ENCODE data around the gene TJP1.

The TJP1 gene

DNA sequence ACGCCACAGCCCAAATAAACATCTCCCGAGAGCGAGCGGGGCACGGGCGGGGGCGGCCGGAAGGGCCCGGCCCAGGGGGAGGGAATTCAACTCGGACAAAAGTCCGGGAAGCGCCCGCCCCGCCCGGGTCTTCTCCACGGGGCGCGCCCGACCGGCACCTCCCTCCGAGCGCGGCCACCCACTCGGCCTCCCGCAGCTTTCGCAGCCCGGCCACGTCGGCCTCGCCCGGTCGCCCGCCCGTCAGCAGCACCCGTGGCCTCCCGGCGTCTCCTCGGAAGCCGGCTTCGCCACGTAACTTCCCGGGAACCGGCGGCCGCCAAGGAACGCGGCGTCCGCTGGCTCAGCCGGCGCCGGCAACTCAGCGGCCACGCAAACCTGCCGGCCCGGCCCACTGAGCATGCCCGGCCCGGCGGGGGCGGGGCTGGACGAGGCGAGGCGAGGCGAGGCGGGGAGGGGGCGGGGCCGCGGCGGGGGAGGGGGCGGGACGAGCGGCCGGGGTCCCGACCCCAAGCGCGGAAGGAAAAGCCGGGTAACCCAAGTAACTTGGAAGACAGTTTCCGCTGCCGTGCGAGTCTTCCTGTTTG, at the start of gene TJP1:
Gene TJP1 (minus strand): TSS at position 369 of the 584 bp plus-strand sequence. CDS start 440 bp downstream, outside the sequence.
- ATAC-seq = no peak

GRCh38 chr15:29871401-29871800, 49.1 kb upstream of the TJP1 start:
- no peak for ATAC-seq

- no peak for ATAC-seq
These were observed 48.4 kb upstream of the TJP1 start for GRCh38 chr15:29870495-29871151.

DNA sequence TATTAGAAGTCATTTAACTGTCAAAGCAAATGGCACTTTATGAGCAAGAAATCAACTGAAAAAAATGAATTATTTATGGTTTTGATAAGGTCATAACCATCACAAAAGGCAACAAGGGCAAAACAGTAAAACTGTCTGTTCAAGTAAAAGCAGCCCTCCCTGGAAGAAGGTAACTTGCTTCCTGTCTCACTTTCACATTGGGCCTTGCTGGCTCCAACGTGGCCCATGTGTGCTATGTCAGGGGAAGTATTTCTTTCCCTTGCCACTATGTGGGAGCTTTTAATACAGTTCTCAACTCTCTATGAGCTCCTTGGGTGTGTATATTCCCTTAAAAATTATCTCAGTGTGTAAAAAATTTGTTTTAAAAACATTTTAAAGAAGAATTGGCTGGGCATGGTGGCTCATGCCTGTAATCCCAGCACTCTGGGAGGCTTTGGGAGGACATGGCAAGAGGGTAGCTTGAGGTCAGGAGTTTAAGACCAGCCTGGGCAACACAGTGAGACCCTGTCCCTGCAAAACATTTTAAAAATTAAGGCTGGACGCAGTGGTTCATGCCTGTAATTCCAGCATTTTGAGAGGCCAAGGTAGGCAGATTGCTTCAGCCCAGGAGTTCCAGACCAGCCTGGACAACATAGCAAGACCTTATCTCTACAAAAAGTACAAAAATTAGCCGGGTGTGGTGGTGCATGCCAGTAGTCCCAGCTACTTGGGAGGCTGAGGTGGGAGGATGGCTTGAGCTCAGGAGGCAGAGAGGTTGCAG, 45.2 kb upstream of the TJP1 start:
- ATAC-seq = no peak

DNA sequence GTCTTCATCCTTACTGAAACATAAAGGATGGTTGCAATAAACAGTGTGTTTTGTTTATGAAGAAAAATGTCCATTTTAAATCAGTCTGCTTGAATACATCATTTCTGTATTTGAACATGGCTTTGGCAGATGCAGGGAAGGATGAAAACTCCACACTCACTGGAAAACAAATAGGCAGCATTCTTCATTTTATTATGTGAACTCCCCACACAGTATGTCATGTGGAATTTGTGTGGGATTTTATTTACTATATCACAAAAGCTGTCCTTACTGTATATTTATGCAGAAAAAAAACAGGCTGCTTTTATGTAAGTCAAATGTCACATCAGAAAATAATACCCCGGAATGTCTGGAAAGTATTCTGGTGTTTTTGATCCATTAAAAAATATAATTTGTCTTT, 44.1 kb upstream of the TJP1 start:
- no peak for ATAC-seq

DNA sequence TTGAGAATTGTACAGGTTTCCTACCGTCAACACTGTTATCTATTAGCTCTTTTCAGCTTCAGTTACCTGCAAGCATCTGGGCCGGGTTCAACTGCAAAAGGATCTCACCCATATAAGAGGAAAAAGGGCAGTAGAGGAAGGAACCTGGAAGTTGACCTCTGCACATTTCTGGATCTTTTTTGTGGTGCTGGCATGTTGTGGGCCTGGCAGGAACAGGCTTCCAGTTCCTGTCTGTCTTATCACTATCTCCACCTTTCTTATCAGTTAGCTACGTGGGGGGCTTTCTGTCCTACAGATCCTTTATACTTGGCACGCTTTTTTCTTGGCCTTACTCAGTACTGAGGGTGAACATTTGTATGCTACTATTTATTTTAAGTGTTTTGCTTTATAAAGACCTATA, 42.2 kb upstream of the TJP1 start:
- no peak for ATAC-seq

DNA sequence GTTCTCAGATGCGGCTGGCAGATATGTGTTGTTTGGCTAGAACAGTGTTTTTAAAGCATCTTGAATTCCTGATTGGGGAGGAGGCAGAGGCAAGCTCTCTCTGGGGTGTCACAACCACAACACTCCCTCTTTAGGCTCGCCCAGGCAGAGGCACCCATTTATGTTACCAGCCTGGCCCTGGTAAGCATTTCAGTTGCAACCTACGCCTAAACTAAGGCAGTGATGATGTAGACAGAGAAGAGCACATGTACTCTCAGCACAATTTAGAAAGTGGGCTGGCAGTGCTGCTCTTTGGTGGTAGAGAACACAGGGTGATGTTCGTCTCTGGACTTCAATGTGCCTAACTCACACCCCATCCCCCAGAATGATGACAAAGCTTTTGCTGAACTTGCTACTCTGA, 41.2 kb upstream of the TJP1 start:
- ATAC-seq = no peak

GRCh38 chr15:29862271-29862670, 40.0 kb upstream of the TJP1 start:
- no peak for ATAC-seq

DNA sequence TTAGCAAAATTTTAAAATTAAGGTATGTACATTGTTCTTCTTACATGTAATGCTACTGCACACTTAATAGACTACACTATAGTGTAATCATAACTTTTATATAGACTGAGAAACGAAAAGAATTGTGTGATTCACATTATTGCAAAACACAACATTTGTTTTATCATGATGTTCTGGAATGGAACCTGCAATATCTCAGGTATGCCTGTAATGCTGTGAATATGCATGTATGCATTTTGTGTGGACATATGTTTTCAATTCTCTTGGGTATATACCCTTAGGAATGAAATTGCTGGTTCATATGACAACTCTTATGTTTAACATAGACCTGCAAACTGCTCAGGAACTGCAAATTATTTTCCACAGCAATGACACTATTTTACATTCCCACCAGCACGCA, 38.6 kb upstream of the TJP1 start:
- no peak for ATAC-seq

DNA sequence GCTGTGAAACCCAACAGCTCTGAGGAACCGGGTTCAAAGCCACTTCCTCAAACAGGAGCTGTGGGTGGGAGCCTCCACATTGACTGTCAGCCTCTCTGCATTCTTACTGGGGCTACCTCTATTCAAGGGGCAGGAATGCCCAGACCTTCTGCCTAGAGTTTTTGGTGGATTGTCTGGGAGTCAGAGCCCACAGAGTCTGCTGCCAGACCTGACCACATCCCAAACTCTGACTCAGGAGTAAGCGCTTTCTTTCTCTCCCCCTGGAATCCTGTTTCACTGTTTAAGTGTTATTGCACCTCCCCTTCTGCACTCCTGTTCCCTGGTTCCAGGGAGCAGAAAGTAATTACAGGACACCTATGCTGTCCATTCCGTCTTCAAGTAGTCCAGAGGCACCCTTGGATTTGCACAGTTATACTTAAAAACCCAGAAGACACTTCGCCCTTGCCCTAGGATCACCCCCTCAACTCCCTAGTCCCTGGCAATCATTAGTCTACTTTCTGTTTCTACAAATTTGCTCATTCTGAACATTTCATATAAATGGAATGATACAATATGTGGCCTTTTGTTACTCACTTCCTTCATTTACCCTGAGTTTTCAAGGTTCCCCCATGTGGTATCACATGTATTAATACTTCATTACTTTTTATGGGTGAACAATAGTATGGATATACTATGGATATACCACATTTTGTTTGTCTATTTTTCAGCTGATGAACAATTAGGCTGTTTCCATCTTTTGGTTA, 37.9 kb upstream of the TJP1 start:
- no peak for ATAC-seq

- no peak for ATAC-seq
These were observed 37.0 kb upstream of the TJP1 start for GRCh38 chr15:29859293-29859692.

GRCh38 chr15:29857221-29857789, 35.0 kb upstream of the TJP1 start:
- ATAC-seq = no peak

DNA sequence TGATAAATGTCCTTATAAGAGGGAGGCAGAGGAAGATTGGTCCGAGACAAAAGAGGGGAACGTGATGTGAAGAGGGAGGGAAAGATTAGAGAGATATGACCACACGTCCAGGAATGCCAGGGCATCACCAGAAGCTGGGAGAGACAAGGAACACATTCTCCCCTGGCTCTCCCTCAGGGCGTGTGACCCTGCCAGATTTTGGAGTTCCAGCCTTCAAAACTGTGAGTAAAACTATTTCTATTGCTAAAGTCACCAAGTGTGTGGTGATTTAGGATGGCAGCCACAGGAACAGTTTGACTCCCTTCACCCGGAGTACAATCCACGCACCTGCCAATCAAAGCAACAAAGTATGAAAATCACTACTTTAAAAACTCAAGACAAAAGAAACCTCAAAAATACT, 32.1 kb upstream of the TJP1 start:
- ATAC-seq = no peak

GRCh38 chr15:29853211-29853987, 31.1 kb upstream of the TJP1 start:
- no peak for ATAC-seq

GRCh38 chr15:29852201-29852600, 29.9 kb upstream of the TJP1 start:
- no peak for ATAC-seq

DNA sequence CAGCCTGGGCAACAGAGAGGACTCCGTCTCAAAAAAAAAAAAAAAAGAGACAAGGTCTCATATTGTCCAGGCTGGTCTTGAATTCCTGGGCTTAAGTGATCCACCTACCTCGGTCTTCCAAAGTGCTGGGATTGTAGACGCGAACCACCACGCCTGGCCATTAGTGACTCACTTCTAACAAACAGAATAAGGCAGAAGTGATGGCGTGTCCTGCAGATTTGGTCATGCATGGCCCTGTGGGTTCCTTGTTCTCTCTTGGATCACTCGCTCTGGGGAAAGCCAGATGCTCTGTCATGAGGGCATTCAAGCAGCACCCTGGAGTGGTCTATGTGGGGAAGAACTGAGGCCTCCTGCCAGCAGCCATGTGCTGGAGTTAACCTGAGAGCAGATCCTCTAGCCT, 27.4 kb upstream of the TJP1 start:
- ATAC-seq = no peak

GRCh38 chr15:29849218-29849617, 26.9 kb upstream of the TJP1 start:
- no peak for ATAC-seq

DNA sequence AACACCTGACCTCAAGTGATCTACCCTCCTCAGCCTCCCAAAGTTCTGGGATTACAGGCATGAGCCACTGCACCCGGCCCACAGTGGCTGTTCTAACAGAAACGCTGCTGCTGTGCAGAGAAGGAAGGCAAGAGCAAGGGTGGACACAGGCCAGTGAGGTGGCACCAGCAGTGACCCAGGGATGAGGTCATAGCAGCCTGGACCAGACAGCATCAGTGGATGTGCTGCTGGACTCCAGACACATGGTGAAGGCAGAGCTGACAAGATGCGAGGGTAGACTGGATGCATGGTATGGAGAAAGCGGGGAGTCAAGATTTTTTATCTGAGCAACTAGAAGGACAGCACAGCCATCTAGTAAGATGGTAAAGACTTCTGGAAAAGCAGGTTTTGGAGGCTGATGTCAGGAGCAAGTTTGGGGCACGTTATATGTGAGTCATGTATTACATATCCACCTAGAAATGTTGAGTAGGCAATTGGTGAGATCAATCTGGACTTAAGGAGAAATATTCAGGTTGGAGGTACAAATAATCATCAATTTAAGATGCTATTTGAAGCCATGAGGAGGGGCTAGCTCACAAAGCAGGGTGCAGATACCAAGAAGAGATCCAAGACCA, 22.1 kb upstream of the TJP1 start:
- ATAC-seq = no peak

- no peak for ATAC-seq
These were observed 20.0 kb upstream of the TJP1 start for GRCh38 chr15:29842290-29842689.

DNA sequence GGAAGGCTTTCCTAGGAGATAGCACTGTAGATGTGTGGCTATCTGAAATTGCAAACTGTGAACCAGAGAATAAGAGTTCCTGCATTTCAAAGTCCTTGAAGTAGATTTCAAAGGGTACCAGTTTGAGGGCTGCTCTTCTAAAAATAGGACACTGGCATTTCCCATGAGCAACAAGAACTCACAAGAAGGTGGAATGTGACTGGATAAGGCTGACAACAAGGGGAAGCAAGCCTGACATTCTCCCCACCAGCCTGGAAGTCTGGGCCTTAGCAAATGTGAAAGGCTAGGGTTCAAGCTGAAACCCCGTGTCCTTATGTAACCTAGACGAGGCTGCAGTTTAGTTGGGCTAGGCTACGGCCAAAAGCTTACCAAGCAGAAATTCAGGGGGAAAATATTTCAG, 18.7 kb upstream of the TJP1 start:
- no peak for ATAC-seq

GRCh38 chr15:29840054-29840453, 17.8 kb upstream of the TJP1 start:
- no peak for ATAC-seq

Measured in activated CD4-positive, CD25-positive, alpha-beta regulatory T cell treated with anti-CD3 and anti-CD28 coated beads, Interleukin-2, amount 50 U/mL, for 24 hours (primary cell).